ENCODE results near the gene FLNA.
A peak's percentile ranks its signal among the peaks of the same experiment; 100 is the strongest.
"Not testable (repeated sequence)": the region's sequence is repeated elsewhere in the genome, so short reads cannot be mapped to it uniquely, and the experiment has no call there.

The FLNA gene

DNA sequence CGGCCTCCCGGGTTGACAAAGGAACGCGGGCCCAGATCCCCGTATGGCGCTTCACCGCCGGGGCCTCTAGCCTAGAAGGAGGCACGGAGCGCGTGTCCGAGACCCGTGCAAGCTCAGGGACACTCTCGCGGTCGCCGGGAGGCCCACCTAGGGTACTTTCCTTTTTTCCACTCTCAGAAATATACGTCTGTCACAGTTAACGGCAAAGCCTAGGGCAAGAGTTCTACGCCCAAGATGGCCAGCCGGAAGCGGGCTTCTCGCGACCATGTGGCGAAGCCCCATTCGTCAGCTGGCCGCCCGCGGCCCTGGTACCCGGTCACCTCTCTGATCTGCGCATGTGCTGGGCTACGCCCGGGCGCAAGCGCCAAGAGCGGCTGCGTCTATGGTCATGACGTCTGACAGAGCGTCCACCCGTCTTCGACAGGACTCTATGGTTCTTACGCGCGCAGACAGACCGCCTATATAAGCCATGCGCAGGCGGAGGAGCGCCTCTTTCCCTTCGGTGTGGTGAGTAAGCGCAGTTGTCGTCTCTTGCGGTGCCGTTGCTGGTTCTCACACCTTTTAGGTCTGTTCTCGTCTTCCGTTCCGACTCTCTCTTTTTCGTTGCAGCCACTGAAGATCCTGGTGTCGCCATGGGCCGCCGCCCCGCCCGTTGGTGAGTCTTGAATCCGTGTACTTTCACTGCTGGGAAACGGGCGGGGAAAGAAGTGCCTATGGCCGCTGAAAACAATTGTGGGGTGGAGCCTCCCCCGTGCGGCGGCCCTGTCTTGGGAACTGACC lies 23.6 kb upstream of the FLNA start, which contains the start of gene RPL10:
RPL10 (plus strand) TSS at position 490 of the 780 bp plus-strand sequence; CDS start at position 633, 143 bp downstream.
- H3K27ac ChIP-seq (ENCODE audit: low read depth, low read length, severe bottlenecking): peak within 1 kb of the TSS; percentile 98
- H3K9me3 ChIP-seq (ENCODE audit: control insufficient read depth, low read length): no peaks in the 10 kb centered on the region
- 0% methylated on average over 23 to 43 of the region's 69 CpGs for WGBS, 2 experiments (ENCODE audit: insufficient coverage in 2 of 2)
- H3K4me1 ChIP-seq (ENCODE audit: control insufficient read depth, insufficient read depth, low read length, poor library complexity, severe bottlenecking): no peaks in the 10 kb centered on the region
- H3K4me3 ChIP-seq (ENCODE audit: extremely low read depth, insufficient read depth, low read length, poor library complexity, severe bottlenecking): peak within 1 kb of the TSS; percentile 65
- H3K36me3 ChIP-seq (ENCODE audit: control insufficient read depth, insufficient read depth, low read length): peaks cover 18% of the 10 kb centered on the region

DNA sequence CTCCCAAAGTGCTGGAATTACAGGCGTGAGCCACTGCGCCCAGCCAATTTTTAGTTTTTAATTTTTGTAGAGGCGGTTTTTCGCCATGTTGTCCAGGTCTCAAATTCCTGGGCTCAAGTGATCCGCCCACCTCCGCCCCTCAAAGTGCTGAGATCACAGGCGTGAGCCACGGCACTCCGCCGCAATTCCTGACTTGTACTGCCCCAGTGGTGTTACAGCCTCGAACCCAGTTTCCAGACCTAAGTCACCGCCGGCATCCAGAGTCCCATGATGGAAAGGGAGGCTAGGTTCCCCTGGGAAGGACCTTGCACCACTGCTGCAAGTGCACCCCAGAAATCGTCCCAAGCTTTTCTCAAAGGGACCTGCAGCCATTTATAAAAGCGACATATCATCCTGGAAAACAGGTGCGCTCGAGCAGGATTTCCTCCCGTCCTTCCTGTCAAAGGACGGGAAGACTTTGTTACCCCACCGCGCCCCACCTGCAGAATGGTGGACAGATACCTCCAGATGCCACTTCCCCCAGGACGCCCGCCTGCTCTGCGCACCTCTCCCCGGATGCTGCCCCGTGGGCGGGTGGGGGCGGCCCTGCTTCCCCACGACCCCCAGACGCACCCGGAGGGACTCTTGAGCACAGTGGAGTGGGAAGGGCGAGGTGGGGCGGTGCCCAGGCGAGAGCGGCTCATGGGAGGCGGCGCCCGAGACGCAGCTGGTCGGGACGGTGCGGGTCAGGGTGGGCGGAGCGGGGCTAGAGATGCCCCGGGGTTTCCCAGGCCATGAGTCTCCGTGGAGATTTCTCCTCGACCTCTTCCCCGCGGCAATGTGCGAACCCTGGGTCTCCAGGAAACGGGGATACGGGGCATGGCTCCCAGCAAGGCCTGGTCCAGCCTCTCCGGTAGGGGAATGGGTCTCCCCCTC lies 22.8 kb upstream of the FLNA start:
- 3 to 14% methylated on average over 20 to 24 of the region's 53 CpGs for WGBS, 2 experiments (ENCODE audit: insufficient coverage in 2 of 2)
- Histone ChIP-seq H3K4me1 (ENCODE audit: control insufficient read depth, insufficient read depth, low read length, poor library complexity, severe bottlenecking) (no peaks in the 10 kb centered on the region), H3K9me3 (ENCODE audit: control insufficient read depth, low read length) (no peaks in the 10 kb centered on the region), H3K27ac (ENCODE audit: low read depth, low read length, severe bottlenecking) (peak overlapping the region; percentile 98), H3K36me3 (ENCODE audit: control insufficient read depth, insufficient read depth, low read length) (peaks cover 18% of the 10 kb centered on the region), H3K4me3 (ENCODE audit: extremely low read depth, insufficient read depth, low read length, poor library complexity, severe bottlenecking) (peak overlapping the region; percentile 65)

DNA sequence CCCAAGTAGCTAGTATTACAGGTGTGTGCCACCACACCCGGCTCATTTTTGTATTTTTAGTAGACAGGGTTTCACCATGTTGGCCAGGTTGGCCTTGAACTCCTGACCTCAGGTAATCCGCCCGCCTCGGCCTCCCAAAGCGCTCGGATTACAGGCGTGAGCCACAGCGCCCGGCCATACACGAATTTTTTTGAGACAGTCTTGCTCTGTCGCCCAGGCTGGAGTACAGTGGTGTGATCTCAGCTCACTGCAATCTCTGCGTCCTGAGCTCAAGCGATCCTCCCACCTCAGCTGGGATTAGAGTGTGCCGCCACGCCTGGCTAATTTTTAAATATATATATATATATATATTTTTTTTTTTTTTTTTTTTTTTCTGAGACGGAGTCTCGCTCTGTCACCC lies 21.9 kb upstream of the FLNA start:
- peaks cover 18% of the 10 kb centered on the region for H3K36me3 ChIP-seq (ENCODE audit: control insufficient read depth, insufficient read depth, low read length)
- not testable (repeated sequence) for H3K27ac ChIP-seq (ENCODE audit: low read depth, low read length, severe bottlenecking); H3K4me3 ChIP-seq (ENCODE audit: extremely low read depth, insufficient read depth, low read length, poor library complexity, severe bottlenecking); H3K9me3 ChIP-seq (ENCODE audit: control insufficient read depth, low read length); H3K4me1 ChIP-seq (ENCODE audit: control insufficient read depth, insufficient read depth, low read length, poor library complexity, severe bottlenecking)
- 98 to 100% methylated on average over 6 to 9 of the region's 17 CpGs for WGBS, 2 experiments (ENCODE audit: insufficient coverage in 2 of 2)

DNA sequence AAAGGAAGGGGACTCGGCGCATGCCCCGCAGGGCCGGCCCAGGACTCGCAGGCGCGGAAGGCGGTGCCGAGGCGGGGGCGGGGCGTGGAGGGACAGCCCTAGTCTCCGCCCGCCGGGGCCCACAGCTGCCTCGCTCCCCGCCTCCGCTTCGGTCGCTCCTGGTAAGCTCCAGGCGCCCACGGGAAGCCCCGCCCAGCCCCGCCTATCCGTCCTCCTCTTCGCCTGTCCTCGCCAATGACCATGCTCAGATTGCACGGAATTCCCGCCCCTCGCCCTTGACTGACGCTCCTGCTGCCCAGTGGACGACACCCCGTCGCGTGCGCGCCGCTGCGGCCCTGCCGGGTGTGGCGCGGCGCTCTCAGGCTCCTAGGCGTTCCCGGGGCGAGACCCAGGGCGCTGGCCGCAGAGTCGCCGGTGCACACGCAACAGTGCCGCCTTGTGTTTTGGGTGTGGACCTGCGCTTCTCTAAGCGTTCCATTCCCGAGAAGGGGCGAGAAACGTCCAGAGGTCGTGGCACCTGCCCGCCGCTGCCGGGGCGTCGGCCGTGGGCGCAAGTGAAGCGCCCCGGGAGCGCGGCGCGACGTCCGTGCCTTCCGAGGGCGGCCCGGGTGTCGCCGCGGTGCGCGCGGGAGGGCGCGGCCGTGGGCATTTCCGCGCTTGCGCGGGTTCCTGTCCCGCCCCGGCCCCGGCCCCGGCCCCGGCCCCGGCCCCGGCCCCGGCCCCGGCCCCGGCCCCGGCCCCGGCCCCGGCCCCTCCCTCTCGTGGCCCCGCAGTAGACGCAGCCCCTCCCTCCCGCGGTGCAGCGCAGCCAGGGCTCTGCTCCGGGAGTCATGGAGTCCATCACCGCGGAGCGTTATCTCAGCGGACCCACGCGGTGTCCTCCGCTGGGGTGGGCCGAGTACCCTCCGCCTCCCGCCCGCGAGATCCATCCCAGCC lies 15.6 kb upstream of the FLNA start:
- not testable (repeated sequence) for H3K27ac ChIP-seq (ENCODE audit: low read depth, low read length, severe bottlenecking); H3K4me1 ChIP-seq (ENCODE audit: control insufficient read depth, insufficient read depth, low read length, poor library complexity, severe bottlenecking); H3K4me3 ChIP-seq (ENCODE audit: extremely low read depth, insufficient read depth, low read length, poor library complexity, severe bottlenecking); H3K36me3 ChIP-seq (ENCODE audit: control insufficient read depth, insufficient read depth, low read length); H3K9me3 ChIP-seq (ENCODE audit: control insufficient read depth, low read length)
- WGBS, 2 experiments (ENCODE audit: insufficient coverage in 2 of 2): no CpG with 5 or more reads among the region's 121 CpGs

DNA sequence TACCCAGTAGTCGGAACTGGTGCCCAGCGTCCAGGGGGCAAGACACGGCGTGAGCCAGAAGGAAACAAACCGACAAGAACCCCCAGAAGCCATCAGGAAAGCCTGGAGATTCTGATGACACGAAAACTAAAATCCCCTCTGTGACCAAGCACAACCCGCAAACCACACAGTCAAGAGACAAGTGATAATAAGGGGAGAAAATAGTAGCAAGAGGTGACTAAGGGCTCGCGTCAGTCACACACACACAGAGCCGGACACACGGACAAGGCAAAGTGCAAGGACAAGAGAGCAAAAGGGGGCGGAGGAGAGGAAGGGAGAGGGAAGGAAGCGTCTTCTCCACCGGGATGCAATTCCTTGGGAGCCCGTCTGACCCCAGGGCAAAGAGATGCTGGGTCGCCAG lies 14.2 kb upstream of the FLNA start:
- WGBS, 2 experiments (ENCODE audit: insufficient coverage in 2 of 2): no CpG with 5 or more reads among the region's 16 CpGs
- not testable (repeated sequence) for H3K4me1 ChIP-seq (ENCODE audit: control insufficient read depth, insufficient read depth, low read length, poor library complexity, severe bottlenecking); H3K4me3 ChIP-seq (ENCODE audit: extremely low read depth, insufficient read depth, low read length, poor library complexity, severe bottlenecking); H3K27ac ChIP-seq (ENCODE audit: low read depth, low read length, severe bottlenecking); H3K36me3 ChIP-seq (ENCODE audit: control insufficient read depth, insufficient read depth, low read length); H3K9me3 ChIP-seq (ENCODE audit: control insufficient read depth, low read length)

DNA sequence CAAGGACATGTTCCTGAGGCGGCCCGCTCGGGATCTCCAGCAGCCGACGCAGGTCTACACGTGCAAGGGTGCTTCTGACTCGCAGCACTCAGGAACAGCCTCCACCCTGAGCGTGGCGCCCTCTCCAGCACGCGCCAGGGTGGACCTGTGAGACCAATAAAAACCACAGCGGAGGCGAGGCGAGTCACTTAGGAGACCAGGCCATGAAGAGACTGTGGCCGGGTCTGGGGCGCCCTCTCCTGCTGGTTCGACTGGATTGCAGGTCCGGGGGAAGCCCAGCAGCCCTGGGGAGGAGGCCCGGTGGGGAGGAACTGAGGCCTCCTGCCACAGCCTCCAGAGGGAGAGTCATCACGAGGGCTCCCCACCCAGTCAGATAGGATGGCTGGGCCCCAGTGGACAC lies 13.7 kb upstream of the FLNA start:
- H3K4me1 ChIP-seq (ENCODE audit: control insufficient read depth, insufficient read depth, low read length, poor library complexity, severe bottlenecking); H3K4me3 ChIP-seq (ENCODE audit: extremely low read depth, insufficient read depth, low read length, poor library complexity, severe bottlenecking); H3K27ac ChIP-seq (ENCODE audit: low read depth, low read length, severe bottlenecking); H3K36me3 ChIP-seq (ENCODE audit: control insufficient read depth, insufficient read depth, low read length); H3K9me3 ChIP-seq (ENCODE audit: control insufficient read depth, low read length): not testable (repeated sequence)
- WGBS, 2 experiments (ENCODE audit: insufficient coverage in 2 of 2): no CpG with 5 or more reads among the region's 20 CpGs

DNA sequence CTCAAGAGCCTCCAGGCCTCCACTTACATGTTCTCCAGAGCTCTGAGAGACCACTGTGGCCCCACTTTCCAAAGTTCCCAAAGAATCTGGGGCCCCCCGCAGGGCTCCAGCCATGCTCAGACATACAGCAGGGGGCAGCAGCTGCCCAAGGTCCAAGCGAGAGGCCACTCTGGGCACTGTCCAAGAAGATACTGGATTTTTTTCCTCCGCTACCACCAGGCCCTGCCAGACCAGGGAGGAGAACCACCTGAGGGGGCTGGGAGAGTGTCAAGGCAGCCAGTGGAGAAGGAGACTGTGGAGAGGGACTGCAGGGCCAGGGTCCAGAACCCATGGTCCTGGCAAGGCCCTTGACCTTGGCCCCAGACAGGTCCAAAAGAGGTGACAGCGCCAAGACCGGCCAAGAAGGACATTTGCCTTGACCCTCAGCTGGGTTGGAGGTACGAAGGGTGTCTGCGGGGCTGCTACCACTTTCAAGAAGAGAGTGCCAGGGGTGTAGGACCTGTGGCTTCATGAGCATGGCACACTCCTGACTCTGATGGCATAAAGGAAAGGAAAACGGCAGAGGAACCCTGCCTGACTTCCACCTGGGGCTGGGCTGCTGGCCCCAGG lies 10.0 kb upstream of the FLNA start:
- Histone ChIP-seq H3K9me3 (ENCODE audit: control insufficient read depth, low read length) (no peaks in the 10 kb centered on the region), H3K27ac (ENCODE audit: low read depth, low read length, severe bottlenecking) (no peak overlapping the region), H3K36me3 (ENCODE audit: control insufficient read depth, insufficient read depth, low read length) (peaks cover 12% of the 10 kb centered on the region), H3K4me1 (ENCODE audit: control insufficient read depth, insufficient read depth, low read length, poor library complexity, severe bottlenecking) (peaks cover 3% of the 10 kb centered on the region), H3K4me3 (ENCODE audit: extremely low read depth, insufficient read depth, low read length, poor library complexity, severe bottlenecking) (no peak overlapping the region)
- WGBS, 2 experiments (ENCODE audit: insufficient coverage in 2 of 2): 86 to 94% methylated on average over 4 to 6 of the region's 8 CpGs

DNA sequence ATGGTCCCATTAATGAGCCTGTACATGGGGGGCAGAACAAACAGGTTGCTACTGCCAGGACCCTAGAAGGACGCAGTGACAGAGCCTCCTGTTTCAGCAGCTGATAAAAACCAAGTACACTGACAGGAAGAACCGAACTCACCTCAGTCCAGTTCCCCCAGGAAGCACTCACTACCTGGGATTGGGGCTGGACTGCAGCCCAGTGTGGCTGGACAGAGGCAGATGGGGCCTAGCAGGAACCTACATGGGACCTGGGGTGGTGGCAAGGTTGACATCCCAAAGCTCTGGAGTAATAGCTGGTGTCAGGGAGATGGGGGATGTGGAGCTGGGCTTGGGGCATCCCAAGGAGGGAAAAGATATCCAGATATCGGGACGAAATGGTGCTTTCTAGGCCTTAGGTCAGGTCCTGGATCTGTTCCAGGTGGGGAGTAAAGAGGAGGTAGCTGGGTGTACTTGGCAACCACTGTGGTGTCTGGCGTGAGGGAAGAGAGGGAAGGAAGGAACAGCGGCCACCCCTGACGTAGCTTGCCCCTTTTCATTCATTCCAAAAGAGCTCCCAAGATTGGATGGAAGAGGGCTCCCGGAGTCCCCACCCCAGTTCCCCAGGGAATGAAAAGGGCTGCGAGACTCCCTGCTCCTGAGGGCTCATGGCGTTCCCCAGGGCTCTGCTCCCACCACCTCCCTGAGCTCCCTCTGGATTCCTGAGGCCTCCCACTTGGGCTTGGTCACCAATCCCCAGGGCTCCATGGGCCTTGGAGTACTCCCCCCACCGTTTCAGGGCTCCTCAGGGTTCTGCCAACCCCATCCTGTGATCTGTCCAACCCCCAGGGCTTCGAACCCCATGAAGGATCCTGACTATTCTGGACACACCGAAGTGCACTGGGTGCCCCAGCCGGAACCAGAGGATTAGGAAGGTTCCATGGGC lies 9.2 kb upstream of the FLNA start:
- H3K36me3 ChIP-seq (ENCODE audit: control insufficient read depth, insufficient read depth, low read length): peaks cover 12% of the 10 kb centered on the region
- peaks cover 3% of the 10 kb centered on the region for H3K4me1 ChIP-seq (ENCODE audit: control insufficient read depth, insufficient read depth, low read length, poor library complexity, severe bottlenecking)
- H3K4me3 ChIP-seq (ENCODE audit: extremely low read depth, insufficient read depth, low read length, poor library complexity, severe bottlenecking): no peak overlapping the region
- H3K27ac ChIP-seq (ENCODE audit: low read depth, low read length, severe bottlenecking): no peak overlapping the region
- no peaks in the 10 kb centered on the region for H3K9me3 ChIP-seq (ENCODE audit: control insufficient read depth, low read length)
- WGBS, 2 experiments (ENCODE audit: insufficient coverage in 2 of 2): 83 to 92% methylated on average over 2 to 5 of the region's 14 CpGs

DNA sequence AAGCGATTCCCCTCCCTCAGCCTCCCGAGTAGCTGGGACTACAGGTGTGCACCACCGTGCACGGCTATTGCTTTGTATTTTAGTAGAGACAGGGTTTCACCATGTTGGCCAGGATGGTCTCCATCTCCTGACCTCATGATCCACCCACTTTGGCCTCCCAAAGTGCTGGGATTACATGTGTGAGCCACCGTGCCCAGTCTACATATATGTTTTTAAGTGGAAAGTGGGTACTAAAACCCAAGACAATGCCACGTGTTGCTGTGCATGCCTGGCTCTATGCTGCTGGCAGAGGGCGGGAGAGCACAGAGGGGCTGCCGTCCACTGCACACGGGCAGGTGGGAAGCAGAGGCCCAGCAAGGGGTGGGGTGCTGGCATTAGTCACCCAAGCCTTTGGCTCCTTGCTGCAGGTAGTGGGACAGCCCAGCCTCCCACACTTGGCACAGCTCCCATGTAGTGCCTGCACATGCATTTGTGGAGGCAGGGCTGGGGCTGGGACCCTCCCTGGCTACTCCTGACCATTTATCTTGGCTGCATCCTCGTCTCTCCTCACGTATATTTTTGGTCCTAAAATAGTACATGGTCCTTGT lies 8.1 kb upstream of the FLNA start:
- H3K4me1 ChIP-seq (ENCODE audit: control insufficient read depth, insufficient read depth, low read length, poor library complexity, severe bottlenecking): peaks cover 3% of the 10 kb centered on the region
- 92 to 96% methylated on average over 3 to 4 of the region's 11 CpGs for WGBS, 2 experiments (ENCODE audit: insufficient coverage in 2 of 2)
- no peak overlapping the region for H3K4me3 ChIP-seq (ENCODE audit: extremely low read depth, insufficient read depth, low read length, poor library complexity, severe bottlenecking)
- no peaks in the 10 kb centered on the region for H3K9me3 ChIP-seq (ENCODE audit: control insufficient read depth, low read length)
- peaks cover 12% of the 10 kb centered on the region for H3K36me3 ChIP-seq (ENCODE audit: control insufficient read depth, insufficient read depth, low read length)
- no peak overlapping the region for H3K27ac ChIP-seq (ENCODE audit: low read depth, low read length, severe bottlenecking)
